ENCODE results near the gene LTK. TPM values are rescaled to one million over a fixed set of nuclear protein-coding genes. Genes with fewer than 3 reads are reported as not detected.

The LTK gene
- total RNA-seq, 4 donors from 2014 or later = 0.16 to 0.54 (median 0.19) TPM; not detected in 1

DNA sequence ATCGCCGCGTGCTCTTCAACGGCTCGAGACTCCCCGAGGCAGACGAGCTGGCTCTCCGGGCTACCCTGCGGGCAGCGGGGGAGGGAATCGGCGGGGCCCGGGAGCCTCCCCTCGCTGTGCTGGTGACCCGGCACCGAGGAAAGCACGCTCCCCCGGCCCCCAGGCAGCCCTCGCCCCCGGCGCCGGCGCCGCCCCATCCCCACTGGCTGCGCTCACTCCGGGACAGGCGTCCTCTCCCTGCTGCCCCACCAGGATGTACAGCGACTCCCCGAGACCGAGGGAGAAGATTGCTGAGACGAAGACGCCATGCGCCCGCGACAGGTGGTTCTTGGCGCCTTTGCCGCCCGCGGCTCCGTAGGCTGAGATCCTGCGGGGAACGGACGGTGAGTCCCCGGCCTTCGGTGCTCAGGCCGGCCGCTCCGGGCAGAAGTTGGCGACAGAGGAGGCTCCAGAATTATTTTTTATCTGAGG, 1.7 kb downstream of the LTK start:
- peak; percentile 19 for ATAC-seq
- no peak overlapping the region for H3K27ac ChIP-seq
- no peaks in the 10 kb centered on the region for H3K9me3 ChIP-seq
- TF ChIP-seq POLR2AphosphoS5 (IDR thresholded peaks at IDR 0.05) (no peak), POLR2A (IDR thresholded peaks at IDR 0.05) (no peak)
- H3K4me3 ChIP-seq = peak overlapping the region in 1 of 2 donors; percentile 45
- peaks cover 0 to 1% of the 10 kb centered on the region in 2 donors for H3K36me3 ChIP-seq
- H3K27me3 ChIP-seq = peaks cover 47% of the 10 kb centered on the region
- peaks cover 0 to 31% (median 26%) of the 10 kb centered on the region in 3 donors for H3K4me1 ChIP-seq
- WGBS, 2 donors (ENCODE audit: low coverage in 1 of 2) = 0% methylated on average over 2 of the region's 49 CpGs; no CpG with 5 or more reads in 1 of the 2 donors

GRCh38 chr15:41511331-41511898, 2.2 kb downstream of the LTK start:
- Histone ChIP-seq H3K4me3 (peak overlapping the region in 1 of 2 donors; percentile 45), H3K9me3 (no peaks in the 10 kb centered on the region), H3K27me3 (peaks cover 47% of the 10 kb centered on the region), H3K36me3 (no peaks in the 10 kb centered on the region), H3K4me1 (peaks cover 0 to 31% (median 26%) of the 10 kb centered on the region in 3 donors), H3K27ac (no peak overlapping the region)
- WGBS, 2 donors (ENCODE audit: low coverage in 1 of 2) = 3% methylated on average over 12 of the region's 56 CpGs; no CpG with 5 or more reads in 1 of the 2 donors
- TF ChIP-seq POLR2AphosphoS5 (IDR thresholded peaks at IDR 0.05) = no peak
- TF ChIP-seq POLR2A (IDR thresholded peaks at IDR 0.05) = no peak
- no peak for TF ChIP-seq CTCF (IDR thresholded peaks at IDR 0.05)
- TF ChIP-seq EP300 (IDR thresholded peaks at IDR 0.05) = no peak
- no peak for ATAC-seq

DNA sequence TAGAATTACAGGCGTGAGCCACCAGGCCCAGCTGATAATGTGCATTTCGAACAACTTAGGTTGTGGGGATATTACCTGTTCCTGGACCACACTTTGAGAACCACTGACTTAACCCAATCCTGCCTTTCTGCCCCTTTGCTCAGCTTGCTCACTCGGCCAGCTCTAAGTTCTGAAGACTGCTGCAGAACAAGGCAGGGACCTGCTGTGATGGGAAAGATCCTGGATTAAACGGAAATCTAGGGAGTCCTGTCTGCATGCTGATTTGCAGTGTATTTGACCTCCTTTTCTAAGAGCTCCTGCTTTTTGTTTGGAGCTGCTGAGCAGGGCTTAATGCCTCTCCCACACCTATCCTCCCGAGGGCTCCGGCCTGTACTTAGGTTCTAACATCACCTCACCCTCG, 2.9 kb downstream of the LTK start:
- Histone ChIP-seq H3K4me3 (no peak overlapping the region), H3K36me3 (no peaks in the 10 kb centered on the region), H3K27ac (no peak overlapping the region), H3K27me3 (peaks cover 53% of the 10 kb centered on the region), H3K9me3 (no peaks in the 10 kb centered on the region), H3K4me1 (peaks cover 0 to 31% (median 26%) of the 10 kb centered on the region in 3 donors)
- ATAC-seq = no peak
- WGBS, 2 donors (ENCODE audit: low coverage in 1 of 2) = 88 to 94% methylated on average over 4 to 5 of the region's 7 CpGs
- no peak for TF ChIP-seq POLR2AphosphoS5 (IDR thresholded peaks at IDR 0.05)
- TF ChIP-seq EP300 (IDR thresholded peaks at IDR 0.05) = no peak
- TF ChIP-seq POLR2A (IDR thresholded peaks at IDR 0.05) = no peak
- TF ChIP-seq CTCF (IDR thresholded peaks at IDR 0.05) = no peak

GRCh38 chr15:41507820-41508290, 5.8 kb downstream of the LTK start:
- no peak for ATAC-seq
- 62 to 71% methylated on average over 3 to 5 of the region's 7 CpGs for WGBS, 2 donors (ENCODE audit: low coverage in 1 of 2)
- H3K27me3 ChIP-seq = peaks cover 63% of the 10 kb centered on the region

DNA sequence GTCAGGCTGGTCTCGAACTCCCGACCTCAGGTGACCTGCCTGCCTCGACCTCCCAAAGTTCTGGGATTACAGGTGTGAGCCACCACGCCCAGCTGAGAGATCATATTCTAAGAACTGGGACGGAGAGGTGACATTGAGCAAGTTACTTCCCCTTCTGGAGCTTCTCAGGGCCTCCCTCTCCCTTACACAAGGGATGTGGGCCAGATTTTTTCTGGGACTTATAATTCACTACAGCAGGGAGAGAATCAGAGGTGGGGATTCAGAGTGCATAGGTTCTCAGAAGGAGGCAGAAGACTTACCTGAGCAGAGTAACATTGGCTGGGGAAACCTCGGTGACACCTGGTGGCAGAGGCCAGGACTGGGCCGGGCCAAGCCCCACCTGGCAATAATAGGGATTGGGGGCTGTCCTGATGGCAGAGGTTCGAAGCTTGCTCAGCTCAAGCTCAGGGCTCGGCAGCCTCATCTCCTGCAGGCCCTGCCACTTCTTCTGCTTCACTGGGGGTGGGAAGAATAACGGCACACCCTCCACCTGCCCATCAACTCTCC, 6.8 kb downstream of the LTK start:
- Histone ChIP-seq H3K27me3 (peaks cover 63% of the 10 kb centered on the region), H3K27ac (no peak overlapping the region), H3K4me1 (peaks cover 0 to 20% (median 18%) of the 10 kb centered on the region in 3 donors), H3K4me3 (no peak overlapping the region), H3K9me3 (no peaks in the 10 kb centered on the region), H3K36me3 (no peaks in the 10 kb centered on the region)
- 63 to 100% methylated on average over 3 to 4 of the region's 10 CpGs for WGBS, 2 donors (ENCODE audit: low coverage in 1 of 2)
- no peak for ATAC-seq
- TF ChIP-seq EP300 (IDR thresholded peaks at IDR 0.05) (no peak), POLR2A (IDR thresholded peaks at IDR 0.05) (no peak), POLR2AphosphoS5 (IDR thresholded peaks at IDR 0.05) (no peak), CTCF (IDR thresholded peaks at IDR 0.05) (no peak)

More at GRCh38 chr15:41507820-41508290, 5.8 kb downstream of the LTK start:
- H3K27ac ChIP-seq = no peak overlapping the region
- peaks cover 0 to 20% (median 18%) of the 10 kb centered on the region in 3 donors for H3K4me1 ChIP-seq
- no peak overlapping the region for H3K4me3 ChIP-seq
- no peaks in the 10 kb centered on the region for H3K9me3 ChIP-seq
- H3K36me3 ChIP-seq = no peaks in the 10 kb centered on the region
- TF ChIP-seq EP300 (IDR thresholded peaks at IDR 0.05) = no peak
- no peak for TF ChIP-seq POLR2AphosphoS5 (IDR thresholded peaks at IDR 0.05)
- TF ChIP-seq CTCF (IDR thresholded peaks at IDR 0.05) = no peak
- TF ChIP-seq POLR2A (IDR thresholded peaks at IDR 0.05) = no peak

All from gastroesophageal sphincter (tissue), 4 donors.